OCI-LY3 (cell line): Measurements from ENCODE around the gene RINL.

ENCODE experiments used
- CTCF ChIP-seq: fragments of 200-600, 300-600 bp; sonication (generic); IDR thresholded peaks from 2 replicates; pipeline ENCODE4 v1.5.1; 2014; ENCODE audit warnings: antibody characterized with exemption, low read length, low read depth
- EZH2phosphoT487 ChIP-seq: fragments of 200-600 bp; shearing (Covaris generic); IDR thresholded peaks from 2 replicates; pipeline ENCODE4 v1.6.1; 2018; ENCODE audit warnings: antibody characterized with exemption, mixed run types, low read depth

- TF ChIP-seq CTCF (no peak), EZH2phosphoT487 (no peak)
Observed at GRCh38 chr19:38894968-38895367, 16.9 kb upstream of the RINL start.
